GM12892 (cell line): ENCODE data around the gene DDX1.

Source experiments
- POLR2A ChIP-seq: IDR thresholded peaks from 2 replicates; pipeline ENCODE4 v1.6.1; 2011; ENCODE audit warnings: low read depth, low read length, control low read depth
- TAF1 ChIP-seq: IDR thresholded peaks from 2 replicates; pipeline ENCODE4 v1.6.1; 2011; ENCODE audit warnings: low read depth, mild to moderate bottlenecking, control low read depth, low read length, borderline replicate concordance

- TF ChIP-seq POLR2A (no peak), TAF1 (no peak)
Observed at GRCh38 chr2:15606481-15607441, 15.1 kb downstream of the DDX1 start.
